SK-N-SH (cell line): ENCODE results near the gene SCYL1. TPM values are rescaled to one million over a fixed set of nuclear protein-coding genes. Genes with fewer than 3 reads are reported as not detected.

ENCODE experiments used
- CTCF ChIA-PET: fragments of 300-600, 350-600 bp; formaldehyde crosslinking; extraction: SDS; loops from one replicate; lab custom pipeline; 2021; lab: Yijun Ruan, JAX
- POLR2A ChIA-PET: fragments of 350-600 bp; sonication (Branson Sonifier 250); formaldehyde crosslinking; extraction: SDS; loops from one replicate; lab custom pipeline; 2020; ENCODE audit warnings: antibody characterized with exemption, inconsistent platforms; lab: Yijun Ruan, JAX
- DNase-seq: peaks from one replicate; pipeline ENCODE4 v3.0.0; 2012
- H2AFZ ChIP-seq: fragments of 200-600 bp; sonication (generic); 2 replicates; pipeline ENCODE4 v1.8.1; 2016; ENCODE audit warnings: antibody characterized with exemption, mild to moderate bottlenecking, low read depth
- H3F3A ChIP-seq: fragments of 200-600 bp; sonication (generic); replicated peaks from 2 replicates; pipeline ENCODE3; 2016; ENCODE audit warnings: antibody characterized with exemption, mild to moderate bottlenecking; ENCODE audit not compliant: insufficient read depth
- H3K27ac ChIP-seq, 2 experiments: fragments of 200-500 bp in 1 of 2; fragments of 200-600 bp in 1 of 2; sonication (Bioruptor generic) in 1 of 2; sonication (generic), shearing (Covaris generic) in 1 of 2; 2 replicates each; pipeline versions ENCODE4 v1.5.1 to v1.6.1; 2014 to 2016; ENCODE audit warnings: low read depth in 2 of 2, inconsistent platforms in 1 of 2, low read length in 1 of 2, mild to moderate bottlenecking in 1 of 2, mixed read lengths in 1 of 2
- H3K27me3 ChIP-seq: fragments of 200-600 bp; sonication (generic), shearing (Covaris generic); 2 replicates; pipeline ENCODE4 v1.6.1; 2016; ENCODE audit warnings: mixed run types; ENCODE audit not compliant: insufficient read depth
- H3K36me3 ChIP-seq, 2 experiments: fragments of 200-500 bp in 1 of 2; fragments of 200-600 bp in 1 of 2; sonication (Bioruptor generic) in 1 of 2; sonication (generic) in 1 of 2; replicated peaks in 1 of 2; 2 replicates each; pipeline versions ENCODE3 to v1.5.1; 2014 to 2016; ENCODE audit warnings: low read length in 1 of 2, mild to moderate bottlenecking in 1 of 2; ENCODE audit not compliant: insufficient read depth in 2 of 2, control insufficient read depth in 1 of 2
- H3K4me1 ChIP-seq, 2 experiments: fragments of 200-500 bp in 1 of 2; fragments of 200-600 bp in 1 of 2; sonication (Bioruptor generic) in 1 of 2; sonication (generic), shearing (Covaris generic) in 1 of 2; 2 replicates each; pipeline versions ENCODE4 v1.5.1 to v1.6.1; 2014 to 2016; ENCODE audit warnings: low read depth in 1 of 2, low read length in 1 of 2, mixed run types in 1 of 2; ENCODE audit not compliant: insufficient read depth in 2 of 2, control insufficient read depth in 1 of 2
- H3K4me2 ChIP-seq: fragments of 200-600 bp; sonication (generic), shearing (Covaris generic); 2 replicates; pipeline ENCODE4 v1.6.1; 2017; ENCODE audit warnings: mixed run types
- H3K4me3 ChIP-seq, 2 experiments: fragments of 200-500 bp in 1 of 2; fragments of 200-600 bp in 1 of 2; sonication (Bioruptor generic) in 1 of 2; sonication (generic), shearing (Covaris generic) in 1 of 2; 2 replicates each; pipeline versions ENCODE4 v1.5.1 to v1.8.1; 2014 to 2016; ENCODE audit warnings: low read depth in 2 of 2, inconsistent platforms in 1 of 2, low read length in 1 of 2, mild to moderate bottlenecking in 1 of 2, mixed read lengths in 1 of 2, moderate library complexity in 1 of 2
- H3K79me2 ChIP-seq: fragments of 200-600 bp; sonication (generic); 2 replicates; pipeline ENCODE4 v1.8.1; 2017; ENCODE audit warnings: mild to moderate bottlenecking; ENCODE audit not compliant: insufficient read depth
- H3K9ac ChIP-seq: fragments of 200-600 bp; sonication (generic); 2 replicates; pipeline ENCODE4 v1.6.1; 2017; ENCODE audit warnings: mixed run types
- H3K9me2 ChIP-seq: fragments of 200-600 bp; sonication (generic); 2 replicates; pipeline ENCODE4 v1.6.1; 2017; ENCODE audit warnings: mixed run types
- H3K9me3 ChIP-seq: fragments of 200-600 bp; sonication (generic); 2 replicates; pipeline ENCODE4 v1.6.1; 2017; ENCODE audit warnings: mixed run types, mild to moderate bottlenecking, moderate library complexity
- H4K20me1 ChIP-seq: fragments of 200-600 bp; sonication (generic); 2 replicates; pipeline ENCODE4 v1.6.1; 2017; ENCODE audit warnings: mild to moderate bottlenecking, mixed run types; ENCODE audit not compliant: insufficient read depth
- CHD2 ChIP-seq: fragments of 150-350 bp; IDR thresholded peaks from 2 replicates; pipeline ENCODE4 v1.6.1; 2018; ENCODE audit warnings: low read length; ENCODE audit not compliant: partially characterized antibody
- FOXM1 ChIP-seq: IDR thresholded peaks from 2 replicates; pipeline ENCODE4 v1.4.0; 2012; ENCODE audit warnings: low read depth, mild to moderate bottlenecking
- GABPA ChIP-seq: IDR thresholded peaks from 2 replicates; pipeline ENCODE4 v1.4.0; 2012; ENCODE audit warnings: low read depth, mild to moderate bottlenecking
- MEF2A ChIP-seq: IDR thresholded peaks from 2 replicates; pipeline ENCODE4 v1.4.0; 2012; ENCODE audit warnings: low read depth, borderline replicate concordance
- RAD21 ChIP-seq: IDR thresholded peaks from 2 replicates; pipeline ENCODE4 v1.6.1; 2012; ENCODE audit warnings: mild to moderate bottlenecking, low read length
- SIN3A ChIP-seq: IDR thresholded peaks from 2 replicates; pipeline ENCODE4 v1.6.1; 2012; ENCODE audit warnings: low read depth, mild to moderate bottlenecking, low read length, moderate library complexity, borderline replicate concordance
- TCF12 ChIP-seq: IDR thresholded peaks from 2 replicates; pipeline ENCODE4 v1.4.0; 2012
- YY1 ChIP-seq: IDR thresholded peaks from 2 replicates; pipeline ENCODE4 v1.4.0; 2012; ENCODE audit warnings: low read depth, mild to moderate bottlenecking
- WGBS: methylation state at CpG from one replicate; pipeline ENCODE4 v1.1.6; 2017; ENCODE audit warnings: low lambda C conversion rate; 5-methylcytosine and 5-hydroxymethylcytosine counted together
- polyA plus RNA-seq, 3 experiments: library from polyadenylated mRNA; depleted of rRNA; stranded (reverse); fragments of >200 nt; gene quantifications; 2 replicates each; pipeline ENCODE4 v1.2.3, GENCODE V29; 2012
- TF ChIP-seq, protein P1 (sequence below): IDR thresholded peaks from 2 replicates; pipeline ENCODE4 v1.6.1; 2012; ENCODE audit warnings: mild to moderate bottlenecking, low read depth, low read length, moderate library complexity
- TF ChIP-seq, protein P2 (sequence below): IDR thresholded peaks from 2 replicates; pipeline ENCODE4; 2012
- TF ChIP-seq, protein P3 (sequence below): fragments of 150-350 bp; IDR thresholded peaks from 2 replicates; pipeline ENCODE4 v1.6.1; 2017; ENCODE audit warnings: antibody characterized with exemption, low read length, low read depth, borderline replicate concordance
- TF ChIP-seq, protein P4 (sequence below): IDR thresholded peaks from 2 replicates; pipeline ENCODE4 v1.4.0; 2012; ENCODE audit warnings: low read depth, borderline replicate concordance
- TF ChIP-seq, protein P5 (sequence below): fragments of 150-350 bp; IDR thresholded peaks from 2 replicates; pipeline ENCODE4 v1.6.1; 2016; ENCODE audit warnings: mild to moderate bottlenecking, low read depth, low read length
- TF ChIP-seq, protein P6 (sequence below): fragments of 200-600 bp; sonication (generic); IDR thresholded peaks from 2 replicates; pipeline ENCODE4 v1.6.1; 2017; ENCODE audit warnings: antibody characterized with exemption, mild to moderate bottlenecking, moderate library complexity

SCYL1 gene
- polyA plus RNA-seq, 1 of the 3 experiments (the other 2 are of a cell fraction): 79.9 TPM

DNA sequence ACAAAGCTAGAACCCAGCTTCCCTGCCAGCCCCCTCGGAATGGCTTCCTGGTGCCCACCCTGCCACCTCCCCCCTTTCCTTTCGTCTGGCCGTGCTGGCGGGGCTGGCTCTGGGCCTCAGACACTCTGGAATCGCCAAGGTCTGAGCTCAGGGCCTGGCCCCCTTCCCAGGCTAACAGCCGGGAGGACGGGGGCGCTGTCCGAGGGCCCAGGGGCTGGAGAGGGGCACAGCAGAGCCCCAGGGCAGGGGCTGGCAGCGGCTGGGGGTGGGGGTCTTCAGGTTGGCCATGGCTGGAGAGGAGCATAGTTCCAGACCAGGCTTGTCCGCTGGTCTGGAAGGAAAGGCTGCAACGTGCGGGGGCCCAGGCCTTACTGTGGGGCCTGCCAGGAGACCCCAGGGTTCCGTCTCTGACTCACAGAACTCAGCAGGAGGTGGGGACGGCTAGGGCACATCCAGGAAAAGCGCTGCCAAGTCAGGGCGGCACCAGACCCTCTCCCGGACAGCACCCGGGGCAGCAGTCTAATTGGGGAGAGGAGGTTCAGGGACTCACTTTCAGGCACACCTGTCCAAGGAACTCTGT lies 34.1 kb downstream of the SCYL1 start (continued):
- TF ChIP-seq, protein P1, sequence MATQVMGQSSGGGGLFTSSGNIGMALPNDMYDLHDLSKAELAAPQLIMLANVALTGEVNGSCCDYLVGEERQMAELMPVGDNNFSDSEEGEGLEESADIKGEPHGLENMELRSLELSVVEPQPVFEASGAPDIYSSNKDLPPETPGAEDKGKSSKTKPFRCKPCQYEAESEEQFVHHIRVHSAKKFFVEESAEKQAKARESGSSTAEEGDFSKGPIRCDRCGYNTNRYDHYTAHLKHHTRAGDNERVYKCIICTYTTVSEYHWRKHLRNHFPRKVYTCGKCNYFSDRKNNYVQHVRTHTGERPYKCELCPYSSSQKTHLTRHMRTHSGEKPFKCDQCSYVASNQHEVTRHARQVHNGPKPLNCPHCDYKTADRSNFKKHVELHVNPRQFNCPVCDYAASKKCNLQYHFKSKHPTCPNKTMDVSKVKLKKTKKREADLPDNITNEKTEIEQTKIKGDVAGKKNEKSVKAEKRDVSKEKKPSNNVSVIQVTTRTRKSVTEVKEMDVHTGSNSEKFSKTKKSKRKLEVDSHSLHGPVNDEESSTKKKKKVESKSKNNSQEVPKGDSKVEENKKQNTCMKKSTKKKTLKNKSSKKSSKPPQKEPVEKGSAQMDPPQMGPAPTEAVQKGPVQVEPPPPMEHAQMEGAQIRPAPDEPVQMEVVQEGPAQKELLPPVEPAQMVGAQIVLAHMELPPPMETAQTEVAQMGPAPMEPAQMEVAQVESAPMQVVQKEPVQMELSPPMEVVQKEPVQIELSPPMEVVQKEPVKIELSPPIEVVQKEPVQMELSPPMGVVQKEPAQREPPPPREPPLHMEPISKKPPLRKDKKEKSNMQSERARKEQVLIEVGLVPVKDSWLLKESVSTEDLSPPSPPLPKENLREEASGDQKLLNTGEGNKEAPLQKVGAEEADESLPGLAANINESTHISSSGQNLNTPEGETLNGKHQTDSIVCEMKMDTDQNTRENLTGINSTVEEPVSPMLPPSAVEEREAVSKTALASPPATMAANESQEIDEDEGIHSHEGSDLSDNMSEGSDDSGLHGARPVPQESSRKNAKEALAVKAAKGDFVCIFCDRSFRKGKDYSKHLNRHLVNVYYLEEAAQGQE: no peak

DNA sequence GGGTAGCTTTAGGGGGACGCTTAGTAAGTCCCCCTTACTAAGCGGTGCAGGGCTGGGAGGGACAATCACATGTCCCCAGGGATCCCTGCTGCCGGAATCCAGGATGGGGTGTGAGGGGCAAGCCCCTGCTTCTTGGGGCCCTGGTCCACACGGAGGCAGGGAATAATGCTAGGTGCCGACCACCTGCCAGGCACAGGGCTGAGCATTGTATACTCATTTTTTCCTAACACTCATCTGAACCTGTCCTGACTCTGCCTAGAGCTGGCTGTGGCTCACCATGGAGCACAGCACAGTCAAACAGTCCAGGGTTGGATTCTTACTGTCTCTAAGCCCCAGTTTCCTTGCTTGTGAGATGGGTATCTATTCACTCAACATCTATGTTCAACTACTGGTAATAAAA lies 34.7 kb downstream of the SCYL1 start:
- H3F3A ChIP-seq: peaks cover 51% of the 10 kb centered on the region
- WGBS: 65% methylated on average over 3 of the region's 5 CpGs
- peak overlapping the region in 1 of 2 experiments; percentile 85; a peak in 1 of 4 replicates for H3K4me3 ChIP-seq
- POLR2A ChIA-PET: interaction anchor here (1.0 to 3.3 kb wide), 3 partner anchors 11 to 60 kb away, joined by 3 to 12 read pairs (median 10); partner anchors contain the start of genes FAM89B, MALAT1 and ZNRD2
- no peaks in the 10 kb centered on the region for H3K27me3 ChIP-seq
- H2AFZ ChIP-seq: no peak overlapping the region
- DNase-seq: no peak
- H3K36me3 ChIP-seq: no peaks in the 10 kb centered on the region
- CTCF ChIA-PET: interaction anchor here (0.5 to 6.4 kb wide), 7 partner anchors 7 to 139 kb away, joined by 3 to 69 read pairs (median 10); partner anchors contain the start of genes FAM89B and ZNRD2
- H3K9me3 ChIP-seq: no peaks in the 10 kb centered on the region
- peaks cover 11% of the 10 kb centered on the region for H4K20me1 ChIP-seq
- peak overlapping the region; percentile 91 for H3K4me2 ChIP-seq
- H3K9me2 ChIP-seq: no peaks in the 10 kb centered on the region
- peak overlapping the region; percentile 97 for H3K27ac ChIP-seq
- TF ChIP-seq MEF2A (no peak), SIN3A (no peak), RAD21 (no peak), GABPA (no peak), CHD2 (no peak), FOXM1 (no peak), TCF12 (no peak), YY1 (no peak)
- TF ChIP-seq, protein P2, sequence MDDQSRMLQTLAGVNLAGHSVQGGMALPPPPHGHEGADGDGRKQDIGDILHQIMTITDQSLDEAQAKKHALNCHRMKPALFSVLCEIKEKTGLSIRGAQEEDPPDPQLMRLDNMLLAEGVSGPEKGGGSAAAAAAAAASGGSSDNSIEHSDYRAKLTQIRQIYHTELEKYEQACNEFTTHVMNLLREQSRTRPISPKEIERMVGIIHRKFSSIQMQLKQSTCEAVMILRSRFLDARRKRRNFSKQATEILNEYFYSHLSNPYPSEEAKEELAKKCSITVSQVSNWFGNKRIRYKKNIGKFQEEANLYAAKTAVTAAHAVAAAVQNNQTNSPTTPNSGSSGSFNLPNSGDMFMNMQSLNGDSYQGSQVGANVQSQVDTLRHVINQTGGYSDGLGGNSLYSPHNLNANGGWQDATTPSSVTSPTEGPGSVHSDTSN: no peak
- TF ChIP-seq, protein P3, sequence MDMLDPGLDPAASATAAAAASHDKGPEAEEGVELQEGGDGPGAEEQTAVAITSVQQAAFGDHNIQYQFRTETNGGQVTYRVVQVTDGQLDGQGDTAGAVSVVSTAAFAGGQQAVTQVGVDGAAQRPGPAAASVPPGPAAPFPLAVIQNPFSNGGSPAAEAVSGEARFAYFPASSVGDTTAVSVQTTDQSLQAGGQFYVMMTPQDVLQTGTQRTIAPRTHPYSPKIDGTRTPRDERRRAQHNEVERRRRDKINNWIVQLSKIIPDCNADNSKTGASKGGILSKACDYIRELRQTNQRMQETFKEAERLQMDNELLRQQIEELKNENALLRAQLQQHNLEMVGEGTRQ: no peak
- TF ChIP-seq, protein P4, sequence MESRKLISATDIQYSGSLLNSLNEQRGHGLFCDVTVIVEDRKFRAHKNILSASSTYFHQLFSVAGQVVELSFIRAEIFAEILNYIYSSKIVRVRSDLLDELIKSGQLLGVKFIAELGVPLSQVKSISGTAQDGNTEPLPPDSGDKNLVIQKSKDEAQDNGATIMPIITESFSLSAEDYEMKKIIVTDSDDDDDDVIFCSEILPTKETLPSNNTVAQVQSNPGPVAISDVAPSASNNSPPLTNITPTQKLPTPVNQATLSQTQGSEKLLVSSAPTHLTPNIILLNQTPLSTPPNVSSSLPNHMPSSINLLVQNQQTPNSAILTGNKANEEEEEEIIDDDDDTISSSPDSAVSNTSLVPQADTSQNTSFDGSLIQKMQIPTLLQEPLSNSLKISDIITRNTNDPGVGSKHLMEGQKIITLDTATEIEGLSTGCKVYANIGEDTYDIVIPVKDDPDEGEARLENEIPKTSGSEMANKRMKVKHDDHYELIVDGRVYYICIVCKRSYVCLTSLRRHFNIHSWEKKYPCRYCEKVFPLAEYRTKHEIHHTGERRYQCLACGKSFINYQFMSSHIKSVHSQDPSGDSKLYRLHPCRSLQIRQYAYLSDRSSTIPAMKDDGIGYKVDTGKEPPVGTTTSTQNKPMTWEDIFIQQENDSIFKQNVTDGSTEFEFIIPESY: no peak
- TF ChIP-seq, protein P5, sequence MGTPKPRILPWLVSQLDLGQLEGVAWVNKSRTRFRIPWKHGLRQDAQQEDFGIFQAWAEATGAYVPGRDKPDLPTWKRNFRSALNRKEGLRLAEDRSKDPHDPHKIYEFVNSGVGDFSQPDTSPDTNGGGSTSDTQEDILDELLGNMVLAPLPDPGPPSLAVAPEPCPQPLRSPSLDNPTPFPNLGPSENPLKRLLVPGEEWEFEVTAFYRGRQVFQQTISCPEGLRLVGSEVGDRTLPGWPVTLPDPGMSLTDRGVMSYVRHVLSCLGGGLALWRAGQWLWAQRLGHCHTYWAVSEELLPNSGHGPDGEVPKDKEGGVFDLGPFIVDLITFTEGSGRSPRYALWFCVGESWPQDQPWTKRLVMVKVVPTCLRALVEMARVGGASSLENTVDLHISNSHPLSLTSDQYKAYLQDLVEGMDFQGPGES: no peak
- TF ChIP-seq, protein P6, sequence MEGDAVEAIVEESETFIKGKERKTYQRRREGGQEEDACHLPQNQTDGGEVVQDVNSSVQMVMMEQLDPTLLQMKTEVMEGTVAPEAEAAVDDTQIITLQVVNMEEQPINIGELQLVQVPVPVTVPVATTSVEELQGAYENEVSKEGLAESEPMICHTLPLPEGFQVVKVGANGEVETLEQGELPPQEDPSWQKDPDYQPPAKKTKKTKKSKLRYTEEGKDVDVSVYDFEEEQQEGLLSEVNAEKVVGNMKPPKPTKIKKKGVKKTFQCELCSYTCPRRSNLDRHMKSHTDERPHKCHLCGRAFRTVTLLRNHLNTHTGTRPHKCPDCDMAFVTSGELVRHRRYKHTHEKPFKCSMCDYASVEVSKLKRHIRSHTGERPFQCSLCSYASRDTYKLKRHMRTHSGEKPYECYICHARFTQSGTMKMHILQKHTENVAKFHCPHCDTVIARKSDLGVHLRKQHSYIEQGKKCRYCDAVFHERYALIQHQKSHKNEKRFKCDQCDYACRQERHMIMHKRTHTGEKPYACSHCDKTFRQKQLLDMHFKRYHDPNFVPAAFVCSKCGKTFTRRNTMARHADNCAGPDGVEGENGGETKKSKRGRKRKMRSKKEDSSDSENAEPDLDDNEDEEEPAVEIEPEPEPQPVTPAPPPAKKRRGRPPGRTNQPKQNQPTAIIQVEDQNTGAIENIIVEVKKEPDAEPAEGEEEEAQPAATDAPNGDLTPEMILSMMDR: no peak
- H3K4me1 ChIP-seq: peaks cover 53 to 65% of the 10 kb centered on the region in 2 experiments
- H3K79me2 ChIP-seq: peaks cover 38% of the 10 kb centered on the region
- peak overlapping the region; percentile 87; the same call in 1 of the 2 replicates for H3K9ac ChIP-seq
